ENCODE measurements around the gene UPF3B.

Gene UPF3B

GRCh38 chrX:119791437-119792231, 61.1 kb downstream of the UPF3B start, which contains the start of gene RPL39:
Gene RPL39, minus strand, starts transcription at chrX:119791630. Its CDS starts 54 bp downstream, at chrX:119791576.
- H3K4me2 ChIP-seq: peak within 1 kb of the TSS; percentile 76
- H3K9ac ChIP-seq: peak within 1 kb of the TSS; percentile 95
- H4K20me1 ChIP-seq: peaks cover 47% of the 10 kb centered on the region
- peaks cover 15% of the 10 kb centered on the region; the same call in 1 of the 2 replicates for H3K9me3 ChIP-seq
- no peaks in the 10 kb centered on the region for H3K27me3 ChIP-seq
- peak within 1 kb of the TSS; percentile 97 for H3K27ac ChIP-seq
- peak within 1 kb of the TSS; percentile 81 for H3K4me3 ChIP-seq
- H3K4me1 ChIP-seq: peaks cover 37% of the 10 kb centered on the region
- H3K36me3 ChIP-seq: peaks cover 30% of the 10 kb centered on the region
- no peak for TF ChIP-seq Cebpa-rat (IDR thresholded peaks at IDR 0.05)

- Histone ChIP-seq H3K27ac (peak overlapping the region; percentile 97), H4K20me1 (peaks cover 53% of the 10 kb centered on the region), H3K4me1 (peaks cover 37% of the 10 kb centered on the region), H3K36me3 (peaks cover 34% of the 10 kb centered on the region), H3K4me3 (peak overlapping the region; percentile 81), H3K4me2 (peak overlapping the region; percentile 75), H3K27me3 (no peaks in the 10 kb centered on the region), H3K9me3 (peaks cover 15% of the 10 kb centered on the region; the same call in 1 of the 2 replicates), H3K9ac (peak overlapping the region; percentile 95)
- no peak for TF ChIP-seq Cebpa-rat (IDR thresholded peaks at IDR 0.05)
Measured at GRCh38 chrX:119790977-119791436, 61.8 kb downstream of the UPF3B start.

- Histone ChIP-seq H3K27ac (no peak overlapping the region), H3K9ac (no peak overlapping the region), H3K36me3 (peaks cover 85% of the 10 kb centered on the region), H3K4me1 (peaks cover 26% of the 10 kb centered on the region), H4K20me1 (peaks cover 100% of the 10 kb centered on the region), H3K4me3 (no peak overlapping the region), H3K9me3 (no peaks in the 10 kb centered on the region), H3K27me3 (no peaks in the 10 kb centered on the region), H3K4me2 (no peak overlapping the region)
- TF ChIP-seq Cebpa-rat (IDR thresholded peaks at IDR 0.05): no peak
Measured at GRCh38 chrX:119784747-119785446, 67.9 kb downstream of the UPF3B start.
